Measurements from ENCODE around the gene HLA-DMA.

DNA sequence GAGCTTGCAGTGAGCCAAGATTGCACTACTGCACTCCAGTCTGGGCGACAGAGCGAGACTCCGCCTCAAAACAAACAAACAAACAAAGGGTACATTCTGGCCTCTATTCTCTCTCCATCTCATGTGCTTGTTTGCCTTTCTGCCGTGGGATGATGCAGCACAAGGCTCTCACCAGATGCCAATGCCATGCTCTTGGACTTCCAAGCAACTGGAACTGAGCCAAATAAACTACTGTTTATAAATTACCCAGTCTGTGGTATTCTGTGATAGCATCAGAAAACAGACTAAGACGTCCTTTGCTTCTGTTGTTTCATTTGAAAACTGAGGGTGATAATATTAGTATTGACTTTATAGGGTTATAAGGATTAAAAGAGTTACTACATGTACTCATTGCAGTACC, 11.9 kb upstream of the HLA-DMA start:
- TF ChIP-seq POLR2AphosphoS5 (IDR thresholded peaks at IDR 0.05; ENCODE audit: low read depth, low read length) (no peak), PAX5 (IDR thresholded peaks at IDR 0.05; ENCODE audit: insufficient read depth, low read length, severe bottlenecking) (no peak), POLR2A (IDR thresholded peaks at IDR 0.05; ENCODE audit: low read depth, low read length) (no peak)
